IMR-90 (cell line): ENCODE measurements around the gene EIF6.

Experiments
- CHD1 ChIP-seq: IDR thresholded peaks from 2 replicates; pipeline ENCODE4 v1.6.1; 2012; ENCODE audit warnings: low read depth, low read length, improper control_type of control experiment
- CTCF ChIP-seq: conservative IDR thresholded peaks from 2 replicates; pipeline ENCODE4 v1.5.1; 2012; ENCODE audit warnings: mild to moderate bottlenecking, low read depth, low read length, improper control_type of control experiment
- RCOR1 ChIP-seq: IDR thresholded peaks from 2 replicates; pipeline ENCODE4 v1.6.1; 2012; ENCODE audit warnings: mild to moderate bottlenecking, low read length, improper control_type of control experiment; ENCODE audit not compliant: insufficient replicate concordance

- TF ChIP-seq CTCF: no peak
- TF ChIP-seq RCOR1: no peak
- no peak for TF ChIP-seq CHD1
Observed at GRCh38 chr20:35326021-35326739, 41.6 kb upstream of the EIF6 start.
